ENCODE results near the gene GRM1. TPM values are rescaled to one million over a fixed set of nuclear protein-coding genes. Genes with fewer than 3 reads are reported as not detected.

The GRM1 gene
- total RNA-seq, 4 donors from 2014 or later, result under 0.01 TPM; not detected in 2

GRCh38 chr6:146209942-146210341, 181.1 kb downstream of the GRM1 start:
- TF ChIP-seq CTCF (IDR thresholded peaks at IDR 0.05; ENCODE audit: low read depth), result no peak

- no peak for TF ChIP-seq CTCF (IDR thresholded peaks at IDR 0.05; ENCODE audit: low read depth)
Measured at GRCh38 chr6:146210406-146211083, 181.7 kb downstream of the GRM1 start.

- TF ChIP-seq CTCF (IDR thresholded peaks at IDR 0.05; ENCODE audit: low read depth), result no peak
Measured at GRCh38 chr6:146211646-146212045, 182.8 kb downstream of the GRM1 start.

GRCh38 chr6:146212781-146213180, 183.9 kb downstream of the GRM1 start:
- TF ChIP-seq CTCF (IDR thresholded peaks at IDR 0.05; ENCODE audit: low read depth), result no peak

- TF ChIP-seq CTCF (IDR thresholded peaks at IDR 0.05; ENCODE audit: low read depth), result no peak
Measured at GRCh38 chr6:146219101-146219500, 190.2 kb downstream of the GRM1 start.

GRCh38 chr6:146224449-146224848, 195.6 kb downstream of the GRM1 start:
- no peak for TF ChIP-seq CTCF (IDR thresholded peaks at IDR 0.05; ENCODE audit: low read depth)

GRCh38 chr6:146224988-146225387, 196.1 kb downstream of the GRM1 start:
- TF ChIP-seq CTCF (IDR thresholded peaks at IDR 0.05; ENCODE audit: low read depth), result no peak
